HepG2 (cell line): Measurements from ENCODE around the gene CEBPE. TPM values are rescaled to one million over a fixed set of nuclear protein-coding genes. Genes with fewer than 3 reads are reported as not detected.

Experiments used
- BORCS8-MEF2B ChIP-seq: sonication (generic); formaldehyde crosslinking; IDR thresholded peaks from 2 replicates; pipeline ENCODE4 v1.8.0; 2022; ENCODE audit warnings: mild to moderate bottlenecking, missing genetic modification reagents
- ESRRA ChIP-seq: sonication (generic); formaldehyde crosslinking; IDR thresholded peaks from 2 replicates; pipeline ENCODE4 v1.5.1; 2020; ENCODE audit warnings: mild to moderate bottlenecking, low read depth, missing genetic modification reagents
- GLI4 ChIP-seq: sonication (generic); formaldehyde crosslinking; IDR thresholded peaks from 2 replicates; pipeline ENCODE4 v1.5.1; 2020; ENCODE audit warnings: missing genetic modification reagents, mild to moderate bottlenecking, moderate library complexity, borderline replicate concordance
- MED1 ChIP-seq: sonication (generic); formaldehyde crosslinking; IDR thresholded peaks from 2 replicates; pipeline ENCODE4 v1.4.0; 2020; ENCODE audit warnings: missing genetic modification reagents
- MXD1 ChIP-seq: sonication (generic); formaldehyde crosslinking; IDR thresholded peaks from 2 replicates; pipeline ENCODE4 v1.4.0; 2020; ENCODE audit warnings: mild to moderate bottlenecking, missing genetic modification reagents
- MXD3 ChIP-seq: IDR thresholded peaks from 2 replicates; pipeline ENCODE4 v1.6.1; 2016; ENCODE audit warnings: mild to moderate bottlenecking, missing biosample characterization, missing genetic modification reagents
- SALL1 ChIP-seq: sonication (generic); formaldehyde crosslinking; IDR thresholded peaks from 2 replicates; pipeline ENCODE4 v1.8.0; 2022; ENCODE audit warnings: mild to moderate bottlenecking, missing genetic modification reagents
- TCF7L2 ChIP-seq: IDR thresholded peaks from 2 replicates; pipeline ENCODE4 v1.6.1; 2011; ENCODE audit warnings: mild to moderate bottlenecking, low read depth, low read length, moderate library complexity
- ZC3H13 ChIP-seq: sonication (generic); formaldehyde crosslinking; IDR thresholded peaks from 2 replicates; pipeline ENCODE4 v1.8.1; 2023; ENCODE audit warnings: mild to moderate bottlenecking, missing genetic modification reagents, moderate library complexity
- ZFP62 ChIP-seq: sonication (generic); formaldehyde crosslinking; IDR thresholded peaks from 2 replicates; pipeline ENCODE4 v1.4.0; 2020; ENCODE audit warnings: missing genetic modification reagents
- ZFY ChIP-seq: sonication (generic); formaldehyde crosslinking; IDR thresholded peaks from 2 replicates; pipeline ENCODE4 v1.4.0; 2020; ENCODE audit warnings: missing genetic modification reagents
- ZHX2 ChIP-seq, 2 experiments: sonication (generic) in 1 of 2; formaldehyde crosslinking in 1 of 2; IDR thresholded peaks; 2 replicates each; pipeline versions ENCODE4 v1.6.1 to v1.9.0; 2014 to 2022; ENCODE audit warnings: antibody characterized with exemption in 1 of 2, borderline replicate concordance in 1 of 2, inconsistent platforms in 1 of 2, low read depth in 1 of 2, missing genetic modification reagents in 1 of 2
- ZNF260 ChIP-seq: sonication (generic); formaldehyde crosslinking; IDR thresholded peaks from 2 replicates; pipeline ENCODE4 v1.4.0; 2020; ENCODE audit warnings: missing genetic modification reagents, low read depth, mild to moderate bottlenecking, borderline replicate concordance
- ZNF512B ChIP-seq: sonication (generic); formaldehyde crosslinking; IDR thresholded peaks from 2 replicates; pipeline ENCODE4 v1.5.1; 2020; ENCODE audit warnings: missing genetic modification reagents, mild to moderate bottlenecking, borderline replicate concordance
- ZNF556 ChIP-seq: sonication (generic); formaldehyde crosslinking; IDR thresholded peaks from 2 replicates; pipeline ENCODE4 v1.4.0; 2020; ENCODE audit warnings: mild to moderate bottlenecking, missing genetic modification reagents, borderline replicate concordance
- ZNF816 ChIP-seq: sonication (generic); formaldehyde crosslinking; IDR thresholded peaks from 2 replicates; pipeline ENCODE4 v1.8.0; 2022; ENCODE audit warnings: missing genetic modification reagents, mild to moderate bottlenecking, borderline replicate concordance
- ZSCAN21 ChIP-seq: sonication (generic); formaldehyde crosslinking; IDR thresholded peaks from 2 replicates; pipeline ENCODE4 v1.8.0; 2022; ENCODE audit warnings: mild to moderate bottlenecking, missing genetic modification reagents, moderate library complexity, borderline replicate concordance
- polyA plus RNA-seq, 8 experiments: library from polyadenylated mRNA; depleted of rRNA in 3 of 8; stranded (reverse) in 7 of 8; unstranded in 1 of 8; fragments of >200 nt; fragmentation: Illumina TruSeq in 4 of 8; extraction: Trizol in 4 of 8; gene quantifications; 2 replicates each; pipeline versions ENCODE4 v1.2.1 to v1.2.3, GENCODE V29; 2011 to 2016; ENCODE audit warnings: low read depth in 4 of 8, missing spikeins in 1 of 8, mixed read lengths in 1 of 8; ENCODE audit not compliant: insufficient read depth in 1 of 8
- total RNA-seq, 5 experiments: library from RNA; depleted of rRNA; stranded (reverse); fragments of >200 nt; fragmentation: Illumina TruSeq; extraction: Trizol; gene quantifications; 2 replicates each; pipeline ENCODE4 v1.2.3, GENCODE V29; 2016; ENCODE audit warnings: low read depth in 1 of 5

The CEBPE gene
- total and polyA plus RNA-seq, 2 of the 13 experiments (the other 11 are each of a cell fraction or from before 2014, with no cell fraction given), result 0.09 to 0.11 TPM

- TF ChIP-seq ZFP62 (CRISPR knock-in tag) (no peak), ZSCAN21 (CRISPR knock-in tag) (peak; percentile 81; the same call in 1 of the 2 replicates), TCF7L2 (no peak), ESRRA (CRISPR knock-in tag) (no peak), GLI4 (no peak), ZC3H13 (CRISPR knock-in tag) (no peak), ZFY (CRISPR knock-in tag) (no peak; the same call in 1 of the 2 replicates), ZNF512B (CRISPR knock-in tag) (no peak), ZNF816 (CRISPR knock-in tag) (no peak), MXD1 (CRISPR knock-in tag) (no peak), SALL1 (CRISPR knock-in tag) (peak; percentile 31; the same call in 1 of the 2 replicates), MXD3 (CRISPR knock-in tag) (peak; percentile 71; the same call in 1 of the 2 replicates), MED1 (CRISPR knock-in tag) (peak; percentile 49; the same call in 1 of the 2 replicates), BORCS8-MEF2B (CRISPR knock-in tag) (peak; percentile 81), ZNF556 (CRISPR knock-in tag) (peak; percentile 43; the same call in 1 of the 2 replicates), ZHX2 (IDR thresholded peaks at IDR 0.05; ENCODE audit: low read depth) (0 out of 2 replicates have a peak, but pooled peaks have one; percentile 32), ZHX2 (CRISPR knock-in tag; IDR thresholded peaks at IDR 0.05; ENCODE audit: borderline replicate concordance) (no peak; the same call in 1 of the 2 replicates), ZNF260 (CRISPR knock-in tag) (no peak)
Observed at GRCh38 chr14:23068789-23069412, 50.2 kb downstream of the CEBPE start (continued).
